Lower lobe of right lung (tissue), 2 donors: ENCODE results near the gene GRXCR1. TPM values are rescaled to one million over a fixed set of nuclear protein-coding genes. Genes with fewer than 3 reads are reported as not detected.

Experiments
- ATAC-seq, 2 donors: fragments of 200-7000 bp; cut with Tn5 transposase; one replicate each; pipeline ENCODE4 v1.9.1; 2020 to 2022; ENCODE audit warnings: mild to moderate bottlenecking in 2 of 2, moderate library complexity in 2 of 2
- DNase-seq: peaks from one replicate; pipeline ENCODE4 v3.0.0-alpha.2; 2020
- H3K27ac ChIP-seq: fragments of 200-600 bp; one replicate; pipeline ENCODE4 v1.8.0; 2022
- H3K27me3 ChIP-seq: fragments of 200-600 bp; one replicate; pipeline ENCODE4 v1.8.0; 2022; ENCODE audit warnings: low read depth
- H3K36me3 ChIP-seq: fragments of 200-600 bp; one replicate; pipeline ENCODE4 v1.8.0; 2022; ENCODE audit warnings: mild to moderate bottlenecking
- H3K4me1 ChIP-seq: fragments of 200-600 bp; one replicate; pipeline ENCODE4 v1.8.0; 2022
- H3K4me3 ChIP-seq: fragments of 200-600 bp; one replicate; pipeline ENCODE4 v1.8.0; 2022; ENCODE audit warnings: mild to moderate bottlenecking
- H3K9me3 ChIP-seq: fragments of 200-600 bp; one replicate; pipeline ENCODE4 v1.8.0; 2022
- CTCF ChIP-seq: fragments of 200-600 bp; IDR thresholded peaks from one replicate; pipeline ENCODE4 v1.8.0; 2022; ENCODE audit warnings: antibody characterized with exemption, mild to moderate bottlenecking
- intact Hi-C: fragments of 100-400 bp; cut with DNase I; formaldehyde crosslinking; loops from one replicate; pipeline ENCODE4 v1.11.0; 2022
- total RNA-seq: library from RNA; stranded (reverse); fragmentation: NEBNext Ultra II Directional; extraction: Animal tissue kit (Norgen Biotek cat#: 25700); gene quantifications from one replicate; pipeline ENCODE4 v1.2.1, GENCODE V29; 2021
- donor health status: DM: no; HTN: yes; CAD: no; lungs with severe emphysema.

The GRXCR1 gene
- total RNA-seq, 1 donor from 2014 or later = not detected

- no peaks in the 10 kb centered on the region for H3K9me3 ChIP-seq
- intact Hi-C loops = no loop called here
- H3K27me3 ChIP-seq = no peaks in the 10 kb centered on the region
- H3K36me3 ChIP-seq = no peaks in the 10 kb centered on the region
- DNase-seq (no peak), ATAC-seq (peak; percentile 62 to 71)
- no peaks in the 10 kb centered on the region for H3K4me1 ChIP-seq
- peak; percentile 69 for TF ChIP-seq CTCF
- no peak overlapping the region for H3K4me3 ChIP-seq
- H3K27ac ChIP-seq = no peak overlapping the region
Measured at GRCh38 chr4:42865572-42866189, 26.8 kb upstream of the GRXCR1 start.

- no peaks in the 10 kb centered on the region for H3K36me3 ChIP-seq
- H3K9me3 ChIP-seq = no peaks in the 10 kb centered on the region
- H3K4me1 ChIP-seq = no peaks in the 10 kb centered on the region
- H3K4me3 ChIP-seq = no peak overlapping the region
- no peak for DNase-seq
- TF ChIP-seq CTCF = no peak
- no peak for ATAC-seq
- intact Hi-C loops = no loop called here
- H3K27me3 ChIP-seq = no peaks in the 10 kb centered on the region
- no peak overlapping the region for H3K27ac ChIP-seq
Measured at GRCh38 chr4:42871261-42871660, 21.3 kb upstream of the GRXCR1 start.

- ATAC-seq (no peak), DNase-seq (no peak)
- intact Hi-C loops = no loop called here
- no peaks in the 10 kb centered on the region for H3K9me3 ChIP-seq
- no peaks in the 10 kb centered on the region for H3K36me3 ChIP-seq
- H3K27me3 ChIP-seq = no peaks in the 10 kb centered on the region
- H3K4me3 ChIP-seq = no peak overlapping the region
- TF ChIP-seq CTCF = no peak
- no peak overlapping the region for H3K27ac ChIP-seq
- no peaks in the 10 kb centered on the region for H3K4me1 ChIP-seq
Measured at GRCh38 chr4:42871671-42872290, 20.7 kb upstream of the GRXCR1 start.

- Histone ChIP-seq H3K9me3 (no peaks in the 10 kb centered on the region), H3K36me3 (no peaks in the 10 kb centered on the region), H3K4me3 (no peak overlapping the region), H3K4me1 (no peaks in the 10 kb centered on the region), H3K27me3 (no peaks in the 10 kb centered on the region), H3K27ac (no peak overlapping the region)
- no peak for TF ChIP-seq CTCF
- no peak for ATAC-seq
- no peak for DNase-seq
- intact Hi-C loops = no loop called here
Measured at GRCh38 chr4:42878863-42879262, 13.7 kb upstream of the GRXCR1 start.

- H3K4me3 ChIP-seq = no peak overlapping the region
- intact Hi-C loops = no loop called here
- no peak for ATAC-seq
- DNase-seq = no peak
- TF ChIP-seq CTCF = no peak
- H3K36me3 ChIP-seq = no peaks in the 10 kb centered on the region
- H3K27ac ChIP-seq = no peak overlapping the region
- no peaks in the 10 kb centered on the region for H3K4me1 ChIP-seq
- H3K27me3 ChIP-seq = no peaks in the 10 kb centered on the region
- no peaks in the 10 kb centered on the region for H3K9me3 ChIP-seq
Measured at GRCh38 chr4:42881253-42881652, 11.3 kb upstream of the GRXCR1 start.
